Measurements from ENCODE around the gene RPL11. TPM values are rescaled to one million over a fixed set of nuclear protein-coding genes. Genes with fewer than 3 reads are reported as not detected.

RPL11 gene
- 422 and 555 TPM in 2 replicates for total RNA-seq (2014; rRNA removed; shearing (Covaris generic))
- polyA plus RNA-seq (2016; fragmentation: Nextera tagmentation; extraction: Ambion mirVana): 444 and 449 TPM in 2 replicates

- peak within 1 kb of the TSS; percentile 100 for H3K4me2 ChIP-seq (ENCODE audit: unreplicated experiment)
These were observed at the start of gene RPL11 for GRCh38 chr1:23691499-23692307. TSS of gene RPL11 (plus strand) at chr1:23691806. CDS start at chr1:23691824, 18 bp downstream.

DNA sequence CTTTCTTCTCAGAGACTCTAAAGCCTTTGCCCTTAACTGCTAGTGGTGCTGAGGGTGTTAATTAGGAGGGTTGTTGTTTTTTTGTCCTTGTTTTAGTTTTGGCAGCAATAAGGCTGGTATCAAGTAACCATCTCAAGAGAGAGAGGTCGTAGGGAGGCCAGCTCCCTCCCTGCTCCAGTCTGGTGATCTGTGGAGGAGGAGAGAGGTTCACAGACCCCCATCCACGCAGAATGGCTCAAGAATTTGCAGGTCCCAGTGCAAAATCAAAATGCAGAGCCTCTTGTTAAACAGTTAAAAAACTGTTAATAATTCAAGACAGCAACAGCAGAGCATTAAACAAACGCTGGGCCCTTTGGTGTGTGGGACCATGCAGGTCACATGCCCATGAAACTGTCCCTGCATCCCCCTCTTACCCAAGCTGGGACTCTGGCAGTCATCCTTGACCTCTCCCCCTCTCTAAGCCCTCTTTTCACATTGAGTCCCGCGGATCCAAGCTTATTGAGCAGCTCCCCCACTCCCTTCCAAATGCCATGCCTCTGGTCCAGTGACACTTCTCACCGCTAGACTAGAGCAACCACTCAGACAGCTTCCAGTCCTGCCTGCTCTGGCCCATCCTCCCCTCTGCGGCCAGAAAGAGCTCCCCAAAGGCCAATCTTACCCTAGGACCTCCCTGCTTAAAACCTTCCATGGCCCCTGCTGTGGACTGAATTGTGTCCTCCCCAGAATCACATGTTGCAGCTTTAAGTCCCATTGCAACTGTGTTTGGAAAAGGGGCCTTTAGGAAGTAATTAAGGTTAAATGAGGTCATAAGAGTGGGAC, 47.7 kb upstream of the RPL11 start:
- Histone ChIP-seq H3K9me3 (ENCODE audit: low read depth) (no peaks in the 10 kb centered on the region), H3K4me2 (ENCODE audit: unreplicated experiment) (no peak overlapping the region), H3K27ac (no peak overlapping the region), H2AFZ (no peak overlapping the region), H3K9me2 (ENCODE audit: insufficient read depth) (no peaks in the 10 kb centered on the region), H3K79me2 (ENCODE audit: insufficient read depth) (no peaks in the 10 kb centered on the region), H3K9ac (no peak overlapping the region), H3K4me1 (ENCODE audit: insufficient read depth) (no peaks in the 10 kb centered on the region), H3F3A (ENCODE audit: insufficient read depth) (no peaks in the 10 kb centered on the region), H3K36me3 (ENCODE audit: low read depth) (no peaks in the 10 kb centered on the region), H3K4me3 (no peak overlapping the region), H3K27me3 (replicated peaks; ENCODE audit: insufficient read depth) (no peaks in the 10 kb centered on the region), H4K20me1 (ENCODE audit: insufficient read depth) (no peaks in the 10 kb centered on the region)
- WGBS, 2 experiments (ENCODE audit: low coverage in 1 of 2, low lambda C conversion rate in 2 of 2, missing lambda C conversion rate in 2 of 2): 38 to 40% methylated on average over 7 of the region's 7 CpGs
- in situ Hi-C loops (cut with MboI): loop anchor here (5.0 kb wide), 1 partner anchor 97 kb away; no protein-coding TSS in a partner anchor
- TF ChIP-seq EZH2 (IDR thresholded peaks at IDR 0.05; ENCODE audit: insufficient read depth, poor library complexity, severe bottlenecking): no peak
- TF ChIP-seq EZH2phosphoT487 (IDR thresholded peaks at IDR 0.05; ENCODE audit: insufficient read depth, low read depth): no peak
- no peak for DNase-seq

More at GRCh38 chr1:23691499-23692307, at the start of gene RPL11:
- H3K4me1 ChIP-seq (ENCODE audit: insufficient read depth): peaks cover 38% of the 10 kb centered on the region
- H3K27me3 ChIP-seq (replicated peaks; ENCODE audit: insufficient read depth): no peaks in the 10 kb centered on the region
- in situ Hi-C loops (cut with MboI): no loop called here
- H3K9ac ChIP-seq: peak within 1 kb of the TSS; percentile 98
- TF ChIP-seq EZH2phosphoT487 (IDR thresholded peaks at IDR 0.05; ENCODE audit: insufficient read depth, low read depth): no peak
- TF ChIP-seq EZH2 (IDR thresholded peaks at IDR 0.05; ENCODE audit: insufficient read depth, poor library complexity, severe bottlenecking): no peak
- peak within 1 kb of the TSS; percentile 95 for H3K4me3 ChIP-seq
- H2AFZ ChIP-seq: peak within 1 kb of the TSS; percentile 79
- peaks cover 32% of the 10 kb centered on the region for H4K20me1 ChIP-seq (ENCODE audit: insufficient read depth)
- no peaks in the 10 kb centered on the region for H3K9me2 ChIP-seq (ENCODE audit: insufficient read depth)
- peaks cover 51% of the 10 kb centered on the region for H3K79me2 ChIP-seq (ENCODE audit: insufficient read depth)
- peaks cover 42% of the 10 kb centered on the region for H3K36me3 ChIP-seq (ENCODE audit: low read depth)
- peak; percentile 98 for DNase-seq
- peaks cover 41% of the 10 kb centered on the region for H3F3A ChIP-seq (ENCODE audit: insufficient read depth)
- H3K9me3 ChIP-seq (ENCODE audit: low read depth): no peaks in the 10 kb centered on the region
- WGBS, 2 experiments (ENCODE audit: low coverage in 1 of 2, low lambda C conversion rate in 2 of 2, missing lambda C conversion rate in 2 of 2): 0 to 2% methylated on average over 45 of the region's 45 CpGs
- H3K27ac ChIP-seq: peak within 1 kb of the TSS; percentile 84

GRCh38 chr1:23644555-23644866, 47.1 kb upstream of the RPL11 start:
- Histone ChIP-seq H3K4me1 (ENCODE audit: insufficient read depth) (no peaks in the 10 kb centered on the region), H3F3A (ENCODE audit: insufficient read depth) (no peaks in the 10 kb centered on the region), H3K36me3 (ENCODE audit: low read depth) (no peaks in the 10 kb centered on the region), H4K20me1 (ENCODE audit: insufficient read depth) (no peaks in the 10 kb centered on the region), H3K27ac (no peak overlapping the region), H3K9ac (no peak overlapping the region), H2AFZ (no peak overlapping the region), H3K4me2 (ENCODE audit: unreplicated experiment) (no peak overlapping the region), H3K9me2 (ENCODE audit: insufficient read depth) (no peaks in the 10 kb centered on the region), H3K9me3 (ENCODE audit: low read depth) (no peaks in the 10 kb centered on the region), H3K4me3 (no peak overlapping the region), H3K27me3 (replicated peaks; ENCODE audit: insufficient read depth) (no peaks in the 10 kb centered on the region), H3K79me2 (ENCODE audit: insufficient read depth) (no peaks in the 10 kb centered on the region)
- in situ Hi-C loops (cut with MboI): loop anchor here (5.0 kb wide), 1 partner anchor 97 kb away; no protein-coding TSS in a partner anchor
- 45 to 53% methylated on average over 5 of the region's 5 CpGs for WGBS, 2 experiments (ENCODE audit: low coverage in 1 of 2, low lambda C conversion rate in 2 of 2, missing lambda C conversion rate in 2 of 2)
- no peak for DNase-seq
- TF ChIP-seq EZH2phosphoT487 (IDR thresholded peaks at IDR 0.05; ENCODE audit: insufficient read depth, low read depth) (no peak), EZH2 (IDR thresholded peaks at IDR 0.05; ENCODE audit: insufficient read depth, poor library complexity, severe bottlenecking) (no peak)

- Histone ChIP-seq H3K4me2 (ENCODE audit: unreplicated experiment) (no peak overlapping the region), H4K20me1 (ENCODE audit: insufficient read depth) (no peaks in the 10 kb centered on the region), H3K9ac (no peak overlapping the region), H3F3A (ENCODE audit: insufficient read depth) (no peaks in the 10 kb centered on the region), H3K79me2 (ENCODE audit: insufficient read depth) (no peaks in the 10 kb centered on the region), H3K27ac (no peak overlapping the region), H3K9me2 (ENCODE audit: insufficient read depth) (no peaks in the 10 kb centered on the region), H2AFZ (no peak overlapping the region), H3K4me1 (ENCODE audit: insufficient read depth) (no peaks in the 10 kb centered on the region), H3K9me3 (ENCODE audit: low read depth) (no peaks in the 10 kb centered on the region), H3K36me3 (ENCODE audit: low read depth) (no peaks in the 10 kb centered on the region), H3K4me3 (no peak overlapping the region), H3K27me3 (replicated peaks; ENCODE audit: insufficient read depth) (no peaks in the 10 kb centered on the region)
- TF ChIP-seq EZH2 (IDR thresholded peaks at IDR 0.05; ENCODE audit: insufficient read depth, poor library complexity, severe bottlenecking) (no peak), EZH2phosphoT487 (IDR thresholded peaks at IDR 0.05; ENCODE audit: insufficient read depth, low read depth) (no peak)
- WGBS, 2 experiments (ENCODE audit: low coverage in 1 of 2, low lambda C conversion rate in 2 of 2, missing lambda C conversion rate in 2 of 2): 69 to 75% methylated on average over 3 of the region's 3 CpGs
- in situ Hi-C loops (cut with MboI): no loop called here
- DNase-seq: no peak
These were observed 46.3 kb upstream of the RPL11 start for GRCh38 chr1:23645338-23645737.
